NCI-H460 (cell line): Measurements from ENCODE around the gene TPI1. TPM values are rescaled to one million over a fixed set of nuclear protein-coding genes. Genes with fewer than 3 reads are reported as not detected.

ENCODE experiments used
- DNase-seq: peaks from one replicate; pipeline ENCODE4 v3.0.0-alpha.2; 2016; ENCODE audit warnings: low read depth; ENCODE audit errors: extremely low read depth
- total RNA-seq: library from RNA; depleted of rRNA; stranded (reverse); fragments of >200 nt; shearing (Covaris generic); gene quantifications from 2 replicates; pipeline ENCODE4 v1.2.3, GENCODE V29; 2014

The TPI1 gene
- total RNA-seq, 1 experiment from 2014 or later, result 885 TPM

- peak; percentile 23 for DNase-seq
Measured at GRCh38 chr12:6827982-6828780, 39.1 kb upstream of the TPI1 start, which contains the start of gene P3H3. P3H3 (plus strand) TSS chr12:6828407; CDS start chr12:6828441, 34 bp downstream.

DNA sequence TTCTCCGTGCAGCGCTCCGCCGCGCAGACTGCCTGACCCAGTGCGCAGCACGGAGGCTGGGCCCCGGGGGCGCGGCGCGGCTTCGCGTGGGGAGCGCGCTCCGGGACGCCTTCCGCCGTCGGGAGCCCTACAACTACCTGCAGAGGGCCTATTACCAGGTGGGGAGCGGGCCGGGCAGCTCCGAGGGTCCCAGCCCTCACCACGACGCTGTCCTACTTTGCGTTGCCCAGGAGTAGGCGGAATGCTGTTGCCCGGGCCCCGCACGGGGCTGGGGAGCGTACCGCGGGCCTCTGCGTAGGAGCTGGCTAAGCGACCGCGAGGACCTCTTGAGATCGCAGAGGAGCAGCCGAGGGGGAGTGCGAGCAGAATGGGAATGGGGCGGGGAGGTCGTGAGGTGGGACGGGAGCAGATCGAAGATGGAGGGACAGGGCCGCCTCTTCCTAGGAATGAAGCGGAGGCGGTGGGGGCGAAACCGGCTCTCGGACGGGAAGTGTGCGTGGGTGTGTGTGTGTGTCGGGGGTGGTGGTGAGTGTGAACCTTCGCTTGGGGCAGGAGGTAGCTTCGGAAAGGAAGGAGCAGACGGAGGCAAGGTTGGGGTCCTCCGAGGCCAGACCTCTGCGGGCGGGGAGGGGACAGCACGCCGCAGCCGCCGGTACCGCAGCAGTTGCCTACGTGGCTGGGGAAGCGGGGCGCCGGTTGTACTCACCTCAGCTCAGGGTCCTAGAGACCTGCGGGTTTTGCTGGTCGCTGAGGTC is 38.4 kb upstream of the TPI1 start:
- no peak for DNase-seq

GRCh38 chr12:6829536-6830220 is 37.7 kb upstream of the TPI1 start:
- DNase-seq, result no peak

GRCh38 chr12:6830286-6830890 is 36.9 kb upstream of the TPI1 start:
- no peak for DNase-seq

GRCh38 chr12:6830999-6831398 is 36.3 kb upstream of the TPI1 start:
- no peak for DNase-seq

GRCh38 chr12:6831450-6831995 is 35.8 kb upstream of the TPI1 start:
- no peak for DNase-seq

DNA sequence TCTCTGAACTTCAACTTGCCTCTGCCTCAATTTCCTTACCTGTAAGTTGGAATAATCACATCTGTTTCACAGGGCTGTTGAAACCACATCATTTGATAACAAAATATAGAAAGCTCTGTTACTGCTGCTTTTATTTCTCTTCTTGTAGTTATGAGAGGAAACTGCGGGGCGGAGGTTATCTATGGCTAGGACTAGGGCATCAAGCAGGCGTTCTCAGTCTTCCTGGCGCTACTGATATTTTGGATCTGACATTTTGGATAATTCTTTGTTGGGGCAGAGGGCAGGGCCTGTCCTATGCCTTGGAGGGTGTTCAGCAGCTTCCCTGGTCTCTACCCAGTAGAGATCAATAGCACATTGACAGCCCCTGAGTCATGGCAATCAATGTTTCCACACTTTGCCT is 35.2 kb upstream of the TPI1 start:
- DNase-seq, result no peak

- DNase-seq, result no peak
Measured at GRCh38 chr12:6833189-6833890, 34.0 kb upstream of the TPI1 start.

- DNase-seq, result no peak
Measured at GRCh38 chr12:6834254-6834653, 33.1 kb upstream of the TPI1 start.

DNA sequence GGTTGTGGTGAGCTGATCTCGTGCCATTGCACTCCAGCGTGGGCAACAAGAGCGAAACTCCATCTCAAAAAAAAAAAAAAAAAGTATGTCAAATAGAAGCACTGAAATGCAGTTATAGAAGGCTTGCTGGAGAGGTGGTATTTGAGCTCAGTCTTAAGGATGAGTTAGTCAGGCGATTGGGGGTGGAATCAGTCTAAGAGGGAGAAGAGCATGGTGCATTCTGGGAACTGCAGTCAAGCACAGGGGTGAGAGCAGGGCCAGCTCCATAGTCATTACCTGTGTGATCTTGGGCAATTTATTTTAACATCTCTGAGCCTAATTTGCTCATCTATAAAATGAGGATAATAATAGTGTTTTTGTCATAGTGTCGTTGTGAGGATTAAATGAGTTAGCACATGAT is 32.5 kb upstream of the TPI1 start:
- no peak for DNase-seq

DNA sequence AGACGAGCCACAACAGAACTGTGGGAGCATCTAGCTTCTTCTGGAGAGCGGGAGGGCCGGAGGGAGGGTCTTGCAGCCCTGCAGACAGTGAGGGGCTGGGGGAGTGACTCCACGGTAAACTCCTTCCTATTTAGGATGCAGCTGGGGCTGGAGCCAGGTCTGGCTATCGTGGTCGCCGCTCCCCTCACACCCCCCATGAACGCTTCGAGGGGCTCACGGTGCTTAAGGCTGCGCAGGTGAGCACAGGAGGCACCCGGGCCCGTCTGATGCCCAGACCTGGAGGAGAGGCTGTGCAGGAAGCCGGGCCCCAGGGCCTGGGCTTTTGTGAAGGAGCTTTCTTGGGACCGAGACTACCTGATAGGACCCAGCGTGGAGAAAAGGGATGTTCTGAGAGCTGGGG is 30.5 kb upstream of the TPI1 start:
- no peak for DNase-seq

GRCh38 chr12:6837370-6838060 is 29.8 kb upstream of the TPI1 start:
- DNase-seq, result no peak

DNA sequence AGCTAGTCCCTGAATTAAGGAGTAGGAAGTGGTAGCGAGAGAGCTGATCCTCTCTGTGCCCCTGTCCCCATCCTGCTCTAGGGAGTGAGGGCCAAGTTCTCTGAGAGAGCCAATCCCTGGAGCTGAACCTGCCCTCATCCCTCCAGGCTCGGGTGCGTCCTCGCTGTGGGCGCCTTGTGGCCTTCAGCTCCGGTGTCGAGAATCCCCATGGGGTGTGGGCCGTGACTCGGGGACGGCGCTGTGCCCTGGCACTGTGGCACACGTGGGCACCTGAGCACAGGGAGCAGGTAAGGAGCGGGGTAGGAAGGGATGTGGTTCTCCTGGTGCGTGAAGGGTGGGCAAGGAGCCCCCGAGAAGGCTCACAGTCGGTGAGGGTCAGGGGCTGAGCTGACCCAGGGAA is 28.5 kb upstream of the TPI1 start:
- DNase-seq, result no peak

- DNase-seq, result no peak
Measured at GRCh38 chr12:6839482-6840201, 27.7 kb upstream of the TPI1 start.

DNA sequence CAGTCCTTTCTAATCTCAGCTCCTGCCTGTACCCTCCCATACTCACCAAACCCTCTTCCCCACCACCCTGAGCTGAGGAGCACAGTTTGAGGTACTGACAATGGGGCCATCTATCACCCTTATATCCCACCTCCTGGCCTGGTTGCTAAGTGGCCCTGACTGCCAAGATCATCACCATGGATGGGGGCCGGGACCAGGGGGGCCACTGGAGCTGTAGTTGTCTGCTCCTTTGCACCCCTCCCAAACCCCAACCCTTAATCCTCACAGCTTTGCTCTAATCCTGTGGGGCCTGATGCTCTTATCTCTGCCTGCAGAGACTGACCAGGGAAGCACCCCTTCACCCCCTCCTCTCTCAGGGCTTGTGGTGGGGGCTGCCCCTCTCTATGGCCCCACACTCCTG is 27.0 kb upstream of the TPI1 start:
- no peak for DNase-seq

DNA sequence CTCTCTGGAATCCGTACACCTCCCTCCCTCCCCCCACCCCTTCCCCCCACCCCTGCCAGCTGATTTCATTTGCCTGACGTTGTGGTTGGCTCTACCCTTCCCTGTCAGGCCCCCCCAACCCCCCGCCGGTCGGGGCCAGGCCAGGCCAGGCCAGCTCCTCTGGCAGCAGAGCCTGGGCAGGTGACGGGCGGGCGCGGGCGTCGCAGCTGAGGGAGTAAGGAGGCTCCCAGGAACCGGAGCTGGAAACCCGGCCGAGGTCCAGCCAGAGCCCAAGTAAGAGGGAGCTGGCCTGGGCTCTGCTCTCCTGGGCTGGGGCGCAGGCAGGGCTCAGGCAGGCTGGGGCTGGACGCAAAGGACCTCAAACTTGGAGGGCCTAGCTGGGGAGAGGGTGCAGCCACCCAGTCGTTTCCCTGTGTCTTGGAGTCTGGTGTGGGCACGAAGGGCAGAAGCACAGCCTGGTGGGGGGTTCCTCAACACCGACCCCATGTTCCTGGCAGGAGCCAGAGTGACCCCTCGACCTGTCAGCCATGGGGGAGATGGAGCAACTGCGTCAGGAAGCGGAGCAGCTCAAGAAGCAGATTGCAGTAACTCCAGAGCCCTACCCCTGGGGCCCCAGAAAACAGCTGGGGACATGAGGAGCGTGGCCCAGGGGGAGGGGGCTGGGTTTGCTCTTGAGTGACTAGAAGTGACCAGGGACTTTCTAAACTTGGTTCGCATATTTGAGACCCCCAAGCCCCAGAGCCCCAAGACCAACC is 26.4 kb upstream of the TPI1 start, which contains the start of gene GNB3:
TSS of gene GNB3 (plus strand) at position 165 of the 755 bp plus-strand sequence. CDS start at position 528, 363 bp downstream.
- DNase-seq, result no peak

DNA sequence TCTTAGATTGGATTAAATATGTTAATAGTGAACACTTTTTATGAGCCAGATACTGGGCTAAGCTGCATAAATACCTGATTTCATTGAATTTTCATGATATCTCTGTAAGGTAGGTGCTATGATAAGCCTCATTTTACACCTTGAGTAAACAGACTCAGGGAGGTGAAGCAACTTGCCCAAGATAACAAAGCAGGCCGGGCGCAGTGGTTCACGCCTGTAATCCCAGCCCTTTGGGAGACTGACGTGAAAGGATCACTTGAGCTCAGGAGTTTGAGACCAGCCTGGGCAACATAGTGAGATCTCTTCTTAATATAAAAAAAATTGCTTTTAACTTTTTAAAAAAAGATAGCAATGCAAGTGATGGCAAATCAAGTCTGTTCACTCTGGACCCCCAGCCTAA is 25.3 kb upstream of the TPI1 start:
- no peak for DNase-seq
